Thyroid gland (tissue), 4 donors: ENCODE data around the gene BIK. TPM values are rescaled to one million over a fixed set of nuclear protein-coding genes. Genes with fewer than 3 reads are reported as not detected.

Experiments
- DNase-seq, 2 donors: peaks; one replicate each; pipeline ENCODE4 v3.0.0-alpha.2; 2019
- H3K27ac ChIP-seq, 3 donors: fragments of 200-600 bp; sonication (generic); 1 replicate in 2 of 3; 2 replicates in 1 of 3; pipeline ENCODE4 v1.5.1; 2016 to 2019; ENCODE audit warnings: mild to moderate bottlenecking in 1 of 3, moderate library complexity in 1 of 3
- H3K27me3 ChIP-seq: fragments of 200-600 bp; sonication (generic); one replicate; pipeline ENCODE4 v1.5.1; 2019
- H3K36me3 ChIP-seq, 2 donors: fragments of 200-600 bp; sonication (generic); one replicate each; pipeline ENCODE4 v1.5.1; 2016 to 2019
- H3K4me1 ChIP-seq, 2 donors: fragments of 200-600 bp; sonication (generic); one replicate each; pipeline ENCODE4 v1.5.1; 2017 to 2019
- H3K4me3 ChIP-seq, 3 donors: fragments of 200-600 bp; sonication (generic); replicated peaks in 1 of 3; 1 replicate in 2 of 3; 2 replicates in 1 of 3; pipeline ENCODE4 v1.5.1; 2016; ENCODE audit warnings: mild to moderate bottlenecking in 1 of 3
- H3K9me3 ChIP-seq: fragments of 200-600 bp; sonication (generic); one replicate; pipeline ENCODE4 v1.5.1; 2017
- CTCF ChIP-seq, 6 experiments: fragments of 200-600 bp in 3 of 6; fragments of 450-650 bp in 3 of 6; sonication (generic) in 3 of 6; IDR thresholded peaks; one replicate each; pipeline ENCODE4 v1.5.1; 2016 to 2019; ENCODE audit warnings: antibody characterized with exemption in 6 of 6, mild to moderate bottlenecking in 2 of 6, inconsistent platforms in 1 of 6, moderate library complexity in 1 of 6
- POLR2A ChIP-seq, 2 donors: fragments of 450-650 bp; IDR thresholded peaks; one replicate each; pipeline ENCODE4 v1.6.1; 2017; ENCODE audit warnings: antibody characterized with exemption in 2 of 2, mild to moderate bottlenecking in 2 of 2, moderate library complexity in 1 of 2
- WGBS, 2 donors: methylation state at CpG; one replicate each; pipeline ENCODE4 v1.1.5; 2017; 5-methylcytosine and 5-hydroxymethylcytosine counted together
- intact Hi-C: fragments of 100-400 bp; cut with DNase I; formaldehyde crosslinking; loops from one replicate; pipeline ENCODE4 v1.15.1; 2023
- total RNA-seq, 4 donors: library from RNA; depleted of rRNA; stranded (reverse); fragments of >200 nt; gene quantifications; one replicate each; pipeline ENCODE4 v1.2.3, GENCODE V29; 2016

BIK gene
- total RNA-seq, 4 donors from 2014 or later: 4.1 to 12.1 (median 5.7) TPM

GRCh38 chr22:43110927-43111623 is 525 bp downstream of the BIK start:
- DNase-seq: peak; percentile 59 to 64
- intact Hi-C loops: no loop called here
- Histone ChIP-seq H3K27me3 (no peaks in the 10 kb centered on the region), H3K4me3 (peak overlapping the region; percentile 52 to 72 (median 55)), H3K36me3 (no peaks in the 10 kb centered on the region), H3K27ac (no peak overlapping the region), H3K9me3 (no peaks in the 10 kb centered on the region), H3K4me1 (peaks cover 13 to 22% of the 10 kb centered on the region in 2 donors)
- 8 to 13% methylated on average over 11 to 24 of the region's 86 CpGs for WGBS, 2 donors
- no peak for TF ChIP-seq CTCF (IDR thresholded peaks at IDR 0.05)
- peak in 1 of 2 donors; percentile 2 for TF ChIP-seq POLR2A (IDR thresholded peaks at IDR 0.05)

- Histone ChIP-seq H3K9me3 (no peaks in the 10 kb centered on the region), H3K4me1 (peaks cover 13 to 22% of the 10 kb centered on the region in 2 donors), H3K4me3 (no peak overlapping the region), H3K27ac (no peak overlapping the region), H3K36me3 (no peaks in the 10 kb centered on the region), H3K27me3 (no peaks in the 10 kb centered on the region)
- no peak for TF ChIP-seq POLR2A (IDR thresholded peaks at IDR 0.05)
- DNase-seq: no peak
- intact Hi-C loops: no loop called here
- 64 to 74% methylated on average over 13 of the region's 13 CpGs for WGBS, 2 donors
Measured at GRCh38 chr22:43113526-43114251, 3.1 kb downstream of the BIK start.

GRCh38 chr22:43114958-43115357 is 4.4 kb downstream of the BIK start:
- Histone ChIP-seq H3K27me3 (no peaks in the 10 kb centered on the region), H3K9me3 (no peaks in the 10 kb centered on the region), H3K36me3 (no peaks in the 10 kb centered on the region), H3K4me1 (peaks cover 11 to 18% of the 10 kb centered on the region in 2 donors), H3K27ac (no peak overlapping the region), H3K4me3 (no peak overlapping the region)
- DNase-seq: no peak
- TF ChIP-seq POLR2A (IDR thresholded peaks at IDR 0.05): no peak
- TF ChIP-seq CTCF (IDR thresholded peaks at IDR 0.05): no peak
- intact Hi-C loops: no loop called here
- 32 to 35% methylated on average over 5 of the region's 5 CpGs for WGBS, 2 donors

GRCh38 chr22:43116932-43117331 is 6.4 kb downstream of the BIK start:
- H3K27ac ChIP-seq: no peak overlapping the region
- no peak overlapping the region for H3K4me3 ChIP-seq
- DNase-seq: no peak
- H3K9me3 ChIP-seq: no peaks in the 10 kb centered on the region
- H3K27me3 ChIP-seq: no peaks in the 10 kb centered on the region
- no peaks in the 10 kb centered on the region for H3K36me3 ChIP-seq
- WGBS, 2 donors: 84 to 97% methylated on average over 7 of the region's 7 CpGs
- intact Hi-C loops: no loop called here
- peaks cover 0 to under 1% of the 10 kb centered on the region in 2 donors for H3K4me1 ChIP-seq
- TF ChIP-seq POLR2A (IDR thresholded peaks at IDR 0.05): no peak
- TF ChIP-seq CTCF (IDR thresholded peaks at IDR 0.05): no peak

- no peak for DNase-seq
- intact Hi-C loops: no loop called here
- 77 to 84% methylated on average over 16 to 19 of the region's 21 CpGs for WGBS, 2 donors
- TF ChIP-seq POLR2A (IDR thresholded peaks at IDR 0.05) (no peak), CTCF (IDR thresholded peaks at IDR 0.05) (no peak)
- Histone ChIP-seq H3K27me3 (no peaks in the 10 kb centered on the region), H3K4me3 (no peak overlapping the region), H3K27ac (no peak overlapping the region), H3K4me1 (no peaks in the 10 kb centered on the region), H3K36me3 (no peaks in the 10 kb centered on the region), H3K9me3 (no peaks in the 10 kb centered on the region)
Measured at GRCh38 chr22:43118024-43118849, 7.7 kb downstream of the BIK start.
